ENCODE data around the gene HS3ST2.

Gene HS3ST2

DNA sequence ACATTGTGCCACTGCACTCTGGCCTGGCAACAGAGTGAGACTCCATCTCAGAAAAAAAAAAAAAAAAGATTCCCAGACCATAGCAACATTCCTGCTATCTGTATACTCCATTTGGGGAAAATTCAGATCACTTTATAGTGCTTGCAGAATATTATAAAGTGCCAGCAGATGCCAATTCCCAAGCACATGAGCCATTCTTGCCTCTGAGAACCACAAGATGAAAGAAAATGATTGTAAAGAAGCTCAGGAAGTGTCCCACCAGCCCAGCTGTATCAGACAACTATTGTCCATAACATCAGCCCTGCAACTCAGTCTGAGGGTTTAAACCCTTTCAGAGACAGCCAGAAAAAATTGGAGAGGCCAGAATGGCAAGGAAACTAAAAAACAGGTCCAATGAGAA lies 69.0 kb downstream of the HS3ST2 start:
- Histone ChIP-seq H3K27ac (ENCODE audit: low read depth, low read length) (no peak overlapping the region), H3K36me3 (ENCODE audit: control insufficient read depth, low read length) (no peaks in the 10 kb centered on the region), H3K4me2 (ENCODE audit: low read length) (no peak overlapping the region), H3K79me2 (ENCODE audit: control insufficient read depth, low read length) (no peaks in the 10 kb centered on the region), H4K20me1 (ENCODE audit: control insufficient read depth, insufficient read depth, low read depth, low read length) (no peaks in the 10 kb centered on the region), H3K9me2 (replicated peaks; ENCODE audit: control insufficient read depth, low read length) (no peaks in the 10 kb centered on the region), H3K27me3 (ENCODE audit: control insufficient read depth, low read length) (no peaks in the 10 kb centered on the region), H3F3A (ENCODE audit: control insufficient read depth, insufficient read depth) (no peaks in the 10 kb centered on the region), H3K4me1 (ENCODE audit: control insufficient read depth, low read length) (no peaks in the 10 kb centered on the region), H3K4me3 (ENCODE audit: low read length) (no peak overlapping the region), H3K9me3 (ENCODE audit: control insufficient read depth, insufficient read depth, low read length) (no peaks in the 10 kb centered on the region)
- TF ChIP-seq, protein P1, sequence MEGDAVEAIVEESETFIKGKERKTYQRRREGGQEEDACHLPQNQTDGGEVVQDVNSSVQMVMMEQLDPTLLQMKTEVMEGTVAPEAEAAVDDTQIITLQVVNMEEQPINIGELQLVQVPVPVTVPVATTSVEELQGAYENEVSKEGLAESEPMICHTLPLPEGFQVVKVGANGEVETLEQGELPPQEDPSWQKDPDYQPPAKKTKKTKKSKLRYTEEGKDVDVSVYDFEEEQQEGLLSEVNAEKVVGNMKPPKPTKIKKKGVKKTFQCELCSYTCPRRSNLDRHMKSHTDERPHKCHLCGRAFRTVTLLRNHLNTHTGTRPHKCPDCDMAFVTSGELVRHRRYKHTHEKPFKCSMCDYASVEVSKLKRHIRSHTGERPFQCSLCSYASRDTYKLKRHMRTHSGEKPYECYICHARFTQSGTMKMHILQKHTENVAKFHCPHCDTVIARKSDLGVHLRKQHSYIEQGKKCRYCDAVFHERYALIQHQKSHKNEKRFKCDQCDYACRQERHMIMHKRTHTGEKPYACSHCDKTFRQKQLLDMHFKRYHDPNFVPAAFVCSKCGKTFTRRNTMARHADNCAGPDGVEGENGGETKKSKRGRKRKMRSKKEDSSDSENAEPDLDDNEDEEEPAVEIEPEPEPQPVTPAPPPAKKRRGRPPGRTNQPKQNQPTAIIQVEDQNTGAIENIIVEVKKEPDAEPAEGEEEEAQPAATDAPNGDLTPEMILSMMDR (IDR thresholded peaks at IDR 0.05; ENCODE audit: low read depth, low read length, poor library complexity, severe bottlenecking): no peak
- no peak for TF ChIP-seq EZH2phosphoT487 (IDR thresholded peaks at IDR 0.05; ENCODE audit: borderline replicate concordance, low read length)

DNA sequence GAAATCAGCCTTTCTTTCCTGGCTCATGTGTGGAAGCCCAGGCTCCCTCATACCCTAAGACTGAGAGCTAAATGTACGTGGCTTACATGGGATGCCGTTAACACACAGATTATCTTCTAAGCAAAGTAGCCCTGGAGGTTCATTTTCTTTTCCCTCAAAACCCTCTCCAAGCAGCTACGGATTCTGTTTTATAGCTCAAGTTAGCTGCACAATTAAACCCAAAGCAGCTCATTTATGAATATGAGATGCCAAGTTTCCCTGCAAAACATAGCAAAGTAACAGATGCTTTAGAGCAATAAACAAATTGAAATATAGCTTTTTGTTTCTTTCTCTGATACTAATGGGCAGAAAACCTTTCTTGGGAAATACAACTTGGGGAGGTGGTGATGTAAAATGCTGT lies 72.0 kb downstream of the HS3ST2 start:
- Histone ChIP-seq H3K27me3 (ENCODE audit: control insufficient read depth, low read length) (no peaks in the 10 kb centered on the region), H3K27ac (ENCODE audit: low read depth, low read length) (no peak overlapping the region), H3K4me1 (ENCODE audit: control insufficient read depth, low read length) (no peaks in the 10 kb centered on the region), H4K20me1 (ENCODE audit: control insufficient read depth, insufficient read depth, low read depth, low read length) (no peaks in the 10 kb centered on the region), H3K9me2 (replicated peaks; ENCODE audit: control insufficient read depth, low read length) (no peaks in the 10 kb centered on the region), H3F3A (ENCODE audit: control insufficient read depth, insufficient read depth) (no peaks in the 10 kb centered on the region), H3K9me3 (ENCODE audit: control insufficient read depth, insufficient read depth, low read length) (no peaks in the 10 kb centered on the region), H3K36me3 (ENCODE audit: control insufficient read depth, low read length) (no peaks in the 10 kb centered on the region), H3K4me2 (ENCODE audit: low read length) (no peak overlapping the region), H3K4me3 (ENCODE audit: low read length) (no peak overlapping the region), H3K79me2 (ENCODE audit: control insufficient read depth, low read length) (no peaks in the 10 kb centered on the region)
- TF ChIP-seq, protein P1 (IDR thresholded peaks at IDR 0.05; ENCODE audit: low read depth, low read length, poor library complexity, severe bottlenecking): no peak
- TF ChIP-seq EZH2phosphoT487 (IDR thresholded peaks at IDR 0.05; ENCODE audit: borderline replicate concordance, low read length): no peak

DNA sequence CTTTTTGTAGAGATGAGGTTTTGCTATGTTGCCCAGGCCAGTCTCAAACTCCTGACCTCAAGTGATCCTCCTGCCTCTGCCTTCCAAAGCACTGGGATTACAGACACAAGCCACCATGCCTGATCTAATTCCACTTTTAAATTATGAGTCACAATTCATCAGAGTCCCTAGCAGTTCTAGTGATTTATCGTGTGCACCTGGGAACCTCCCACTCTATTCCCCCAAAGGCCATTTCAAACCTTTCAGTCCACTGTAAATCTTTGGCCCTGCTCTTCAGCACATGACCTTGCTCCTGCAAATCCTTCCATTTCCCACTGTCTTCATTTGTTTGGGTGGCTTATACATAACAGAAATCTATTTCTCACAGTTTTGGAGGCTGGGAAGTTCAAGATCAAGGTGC lies 73.0 kb downstream of the HS3ST2 start:
- TF ChIP-seq, protein P1 (IDR thresholded peaks at IDR 0.05; ENCODE audit: low read depth, low read length, poor library complexity, severe bottlenecking): no peak
- TF ChIP-seq EZH2phosphoT487 (IDR thresholded peaks at IDR 0.05; ENCODE audit: borderline replicate concordance, low read length): no peak
- Histone ChIP-seq H3K27me3 (ENCODE audit: control insufficient read depth, low read length) (no peaks in the 10 kb centered on the region), H3F3A (ENCODE audit: control insufficient read depth, insufficient read depth) (no peaks in the 10 kb centered on the region), H3K4me1 (ENCODE audit: control insufficient read depth, low read length) (no peaks in the 10 kb centered on the region), H3K27ac (ENCODE audit: low read depth, low read length) (no peak overlapping the region), H3K9me3 (ENCODE audit: control insufficient read depth, insufficient read depth, low read length) (no peaks in the 10 kb centered on the region), H3K4me2 (ENCODE audit: low read length) (no peak overlapping the region), H3K36me3 (ENCODE audit: control insufficient read depth, low read length) (no peaks in the 10 kb centered on the region), H4K20me1 (ENCODE audit: control insufficient read depth, insufficient read depth, low read depth, low read length) (no peaks in the 10 kb centered on the region), H3K9me2 (replicated peaks; ENCODE audit: control insufficient read depth, low read length) (no peaks in the 10 kb centered on the region), H3K79me2 (ENCODE audit: control insufficient read depth, low read length) (no peaks in the 10 kb centered on the region), H3K4me3 (ENCODE audit: low read length) (no peak overlapping the region)

DNA sequence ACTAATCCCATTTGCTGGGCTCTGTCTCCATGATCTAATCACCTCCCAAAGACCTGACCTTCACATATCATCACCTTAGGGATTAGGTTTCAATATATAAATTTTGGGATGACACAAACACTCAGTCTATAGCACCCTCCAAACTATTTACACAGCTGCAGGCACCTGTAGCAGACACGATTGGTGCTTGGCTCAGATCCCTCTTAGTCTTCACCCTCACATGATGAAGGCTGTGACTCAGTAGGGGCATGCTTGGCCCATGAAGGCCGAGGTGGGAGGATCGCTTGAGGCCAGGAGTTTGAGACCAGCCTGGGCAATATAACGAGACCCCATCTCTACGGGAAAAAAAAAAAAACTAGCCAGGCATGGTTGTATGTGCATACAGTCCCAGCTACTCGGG lies 73.5 kb downstream of the HS3ST2 start:
- Histone ChIP-seq H3K4me1 (ENCODE audit: control insufficient read depth, low read length) (no peaks in the 10 kb centered on the region), H3K9me3 (ENCODE audit: control insufficient read depth, insufficient read depth, low read length) (no peaks in the 10 kb centered on the region), H3K27me3 (ENCODE audit: control insufficient read depth, low read length) (no peaks in the 10 kb centered on the region), H3K4me3 (ENCODE audit: low read length) (no peak overlapping the region), H3K79me2 (ENCODE audit: control insufficient read depth, low read length) (no peaks in the 10 kb centered on the region), H3K4me2 (ENCODE audit: low read length) (no peak overlapping the region), H3K36me3 (ENCODE audit: control insufficient read depth, low read length) (no peaks in the 10 kb centered on the region), H3K27ac (ENCODE audit: low read depth, low read length) (no peak overlapping the region), H3F3A (ENCODE audit: control insufficient read depth, insufficient read depth) (no peaks in the 10 kb centered on the region), H4K20me1 (ENCODE audit: control insufficient read depth, insufficient read depth, low read depth, low read length) (no peaks in the 10 kb centered on the region), H3K9me2 (replicated peaks; ENCODE audit: control insufficient read depth, low read length) (no peaks in the 10 kb centered on the region)
- TF ChIP-seq, protein P1 (IDR thresholded peaks at IDR 0.05; ENCODE audit: low read depth, low read length, poor library complexity, severe bottlenecking): no peak
- no peak for TF ChIP-seq EZH2phosphoT487 (IDR thresholded peaks at IDR 0.05; ENCODE audit: borderline replicate concordance, low read length)
